Uterus (tissue), 2 donors: ENCODE results near the gene MISP.

Experiments
- CTCF ChIP-seq, 4 experiments: fragments of 200-600 bp in 2 of 4; fragments of 450-650 bp in 2 of 4; sonication (generic) in 2 of 4; IDR thresholded peaks; one replicate each; pipeline ENCODE4 v1.5.1; 2016 to 2019; ENCODE audit warnings: antibody characterized with exemption in 4 of 4, mild to moderate bottlenecking in 2 of 4, moderate library complexity in 1 of 4
- POLR2A ChIP-seq, 2 donors: fragments of 450-650 bp; IDR thresholded peaks; one replicate each; pipeline ENCODE4 v1.6.1; 2016; ENCODE audit warnings: antibody characterized with exemption in 2 of 2, mild to moderate bottlenecking in 1 of 2, moderate library complexity in 1 of 2

GRCh38 chr19:755063-755462 lies 4.2 kb downstream of the MISP start:
- no peak for TF ChIP-seq CTCF (IDR thresholded peaks at IDR 0.05)
- TF ChIP-seq POLR2A (IDR thresholded peaks at IDR 0.05) = no peak
